T-helper 17 cell (primary cell): ENCODE results near the gene LDLRAD3. TPM values are rescaled to one million over a fixed set of nuclear protein-coding genes. Genes with fewer than 3 reads are reported as not detected.

Experiments used
- ATAC-seq: fragments of 150-1000 bp; cut with Tn5 transposase; 2 replicates; pipeline ENCODE4 v1.10.0; 2021; ENCODE audit warnings: mild to moderate bottlenecking, moderate library complexity
- DNase-seq, 3 donors: peaks; one replicate each; pipeline versions ENCODE4 v3.0.0 to v3.0.0-alpha.2; 2020 to 2021
- H3K9me3 ChIP-seq: one replicate; pipeline ENCODE4 v1.7.0; 2013; ENCODE audit warnings: low read length, mild to moderate bottlenecking; ENCODE audit not compliant: control insufficient read depth, poor library complexity, severe bottlenecking
- H3K27ac Mint-ChIP-seq: one replicate; pipeline ENCODE4 v1.8.0; 2022; ENCODE audit warnings: mild to moderate bottlenecking, moderate library complexity, mixed read lengths
- H3K27me3 Mint-ChIP-seq: one replicate; pipeline ENCODE4 v1.8.0; 2022; ENCODE audit warnings: mixed read lengths
- H3K36me3 Mint-ChIP-seq: one replicate; pipeline ENCODE4 v1.8.0; 2022; ENCODE audit warnings: low read depth, mixed read lengths
- H3K4me1 Mint-ChIP-seq: one replicate; pipeline ENCODE4 v1.8.0; 2022; ENCODE audit warnings: mild to moderate bottlenecking, mixed read lengths
- H3K4me3 Mint-ChIP-seq: one replicate; pipeline ENCODE4 v1.8.0; 2022; ENCODE audit warnings: mild to moderate bottlenecking, moderate library complexity, mixed read lengths
- total RNA-seq, 4 donors: library from RNA in 2 of 4; stranded (reverse) in 2 of 4; gene quantifications; one replicate each; pipeline ENCODE4 v1.2.3 and lab custom pipeline; 2022 to 2026

Gene LDLRAD3
- total RNA-seq, 2 donors from 2014 or later, result 0.42 to 1.4 TPM

DNA sequence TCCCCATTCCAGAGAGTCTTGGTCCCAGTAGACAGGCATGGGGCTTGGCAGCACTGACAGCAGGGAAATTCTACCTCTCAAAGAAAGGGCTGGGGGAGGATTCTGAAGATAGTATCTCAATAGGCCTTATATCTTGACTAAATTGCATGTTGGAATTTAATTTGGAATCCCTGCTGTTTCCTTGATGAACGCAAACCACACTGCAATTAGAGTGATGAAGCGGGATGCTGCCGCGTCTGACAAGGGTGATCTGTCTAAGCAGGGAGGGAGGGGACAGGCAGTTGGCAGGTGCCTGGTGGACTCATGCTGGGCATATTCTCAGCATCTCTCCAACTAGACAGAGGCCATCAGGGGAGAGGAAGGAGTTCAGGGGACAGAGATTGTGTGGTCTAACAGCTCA, 296.9 kb downstream of the LDLRAD3 start:
- peaks cover 56% of the 10 kb centered on the region for H3K27me3 Mint-ChIP-seq
- no peaks in the 10 kb centered on the region for H3K36me3 Mint-ChIP-seq
- DNase-seq, result no peak
- H3K9me3 ChIP-seq, result no peaks in the 10 kb centered on the region
- H3K4me1 Mint-ChIP-seq, result no peaks in the 10 kb centered on the region
- ATAC-seq, result no peak
- no peak overlapping the region for H3K4me3 Mint-ChIP-seq
- no peak overlapping the region for H3K27ac Mint-ChIP-seq

GRCh38 chr11:36241497-36241896, 297.6 kb downstream of the LDLRAD3 start:
- Mint-ChIP-seq H3K4me1 (no peaks in the 10 kb centered on the region), H3K4me3 (no peak overlapping the region), H3K27ac (no peak overlapping the region), H3K27me3 (peaks cover 60% of the 10 kb centered on the region), H3K36me3 (no peaks in the 10 kb centered on the region)
- ATAC-seq, result no peak
- H3K9me3 ChIP-seq, result no peaks in the 10 kb centered on the region
- DNase-seq, result no peak

DNA sequence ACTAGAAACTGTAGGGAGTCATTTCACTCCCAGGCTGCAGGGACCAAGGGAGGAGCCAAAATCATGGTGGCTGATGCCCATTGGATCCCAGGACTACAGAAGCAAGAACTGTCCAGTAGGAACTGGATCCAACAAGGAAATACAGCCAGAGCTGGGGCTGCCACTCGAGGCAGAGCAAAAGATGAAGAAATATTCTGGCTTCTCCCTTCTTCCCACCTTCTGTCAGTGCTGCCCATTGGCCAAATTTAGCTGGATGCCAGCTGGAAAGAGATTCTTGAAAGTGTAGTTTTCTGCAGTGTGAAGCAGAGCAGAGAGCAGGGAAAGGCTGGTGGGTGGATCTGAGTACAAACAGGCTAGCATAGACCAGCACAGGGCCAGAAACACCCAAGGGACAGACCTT, 299.8 kb downstream of the LDLRAD3 start:
- no peaks in the 10 kb centered on the region for H3K4me1 Mint-ChIP-seq
- H3K4me3 Mint-ChIP-seq, result no peak overlapping the region
- ATAC-seq (no peak), DNase-seq (no peak)
- no peaks in the 10 kb centered on the region for H3K36me3 Mint-ChIP-seq
- H3K9me3 ChIP-seq, result no peaks in the 10 kb centered on the region
- peaks cover 66% of the 10 kb centered on the region for H3K27me3 Mint-ChIP-seq
- no peak overlapping the region for H3K27ac Mint-ChIP-seq

GRCh38 chr11:36247493-36247892, 303.6 kb downstream of the LDLRAD3 start:
- Mint-ChIP-seq H3K36me3 (no peaks in the 10 kb centered on the region), H3K27ac (no peak overlapping the region), H3K4me1 (no peaks in the 10 kb centered on the region), H3K4me3 (no peak overlapping the region), H3K27me3 (peaks cover 83% of the 10 kb centered on the region)
- DNase-seq (no peak), ATAC-seq (no peak)
- H3K9me3 ChIP-seq, result no peaks in the 10 kb centered on the region

- Mint-ChIP-seq H3K27ac (no peak overlapping the region), H3K4me1 (no peaks in the 10 kb centered on the region), H3K27me3 (peaks cover 82% of the 10 kb centered on the region), H3K36me3 (no peaks in the 10 kb centered on the region), H3K4me3 (no peak overlapping the region)
- no peak for ATAC-seq
- no peak for DNase-seq
- H3K9me3 ChIP-seq, result no peaks in the 10 kb centered on the region
Observed at GRCh38 chr11:36248436-36248835, 304.6 kb downstream of the LDLRAD3 start.

- Mint-ChIP-seq H3K4me3 (no peak overlapping the region), H3K4me1 (no peaks in the 10 kb centered on the region), H3K36me3 (no peaks in the 10 kb centered on the region), H3K27ac (no peak overlapping the region), H3K27me3 (peaks cover 80% of the 10 kb centered on the region)
- H3K9me3 ChIP-seq, result no peaks in the 10 kb centered on the region
- DNase-seq (no peak), ATAC-seq (no peak)
Observed at GRCh38 chr11:36249246-36249645, 305.4 kb downstream of the LDLRAD3 start.

DNA sequence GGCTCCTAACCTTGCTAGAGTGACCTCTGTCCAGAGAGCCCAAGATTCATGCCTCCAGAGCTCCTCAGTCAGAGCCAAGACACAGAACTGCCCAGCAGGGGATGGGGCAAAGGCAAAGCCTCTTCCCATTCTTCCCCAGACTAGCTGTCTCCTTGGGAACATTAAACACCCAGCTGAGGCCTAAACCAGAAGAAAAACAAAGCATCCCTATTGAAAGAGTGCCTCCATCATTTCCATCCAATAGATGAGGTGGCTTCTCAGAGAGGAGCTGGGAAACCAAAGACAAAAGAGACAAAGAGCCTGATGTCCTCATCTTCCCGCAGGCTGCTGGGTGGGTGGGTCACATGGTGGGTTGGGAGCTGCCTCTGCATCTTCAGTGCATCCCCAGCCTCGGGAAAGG, 308.0 kb downstream of the LDLRAD3 start:
- no peaks in the 10 kb centered on the region for H3K36me3 Mint-ChIP-seq
- no peaks in the 10 kb centered on the region for H3K4me1 Mint-ChIP-seq

GRCh38 chr11:36253238-36253637, 309.4 kb downstream of the LDLRAD3 start:
- DNase-seq, result no peak
- peaks cover 2% of the 10 kb centered on the region for H3K4me1 Mint-ChIP-seq
- no peak for ATAC-seq
- H3K36me3 Mint-ChIP-seq, result peaks cover 2% of the 10 kb centered on the region
- no peaks in the 10 kb centered on the region for H3K9me3 ChIP-seq
- no peak overlapping the region for H3K4me3 Mint-ChIP-seq
- H3K27ac Mint-ChIP-seq, result no peak overlapping the region
- H3K27me3 Mint-ChIP-seq, result peaks cover 75% of the 10 kb centered on the region

More for the DNA sequence above, 308.0 kb downstream of the LDLRAD3 start:
- H3K4me3 Mint-ChIP-seq, result no peak overlapping the region
- H3K9me3 ChIP-seq, result no peaks in the 10 kb centered on the region
- no peak for DNase-seq
- ATAC-seq, result no peak
- no peak overlapping the region for H3K27ac Mint-ChIP-seq
- peaks cover 69% of the 10 kb centered on the region for H3K27me3 Mint-ChIP-seq

DNA sequence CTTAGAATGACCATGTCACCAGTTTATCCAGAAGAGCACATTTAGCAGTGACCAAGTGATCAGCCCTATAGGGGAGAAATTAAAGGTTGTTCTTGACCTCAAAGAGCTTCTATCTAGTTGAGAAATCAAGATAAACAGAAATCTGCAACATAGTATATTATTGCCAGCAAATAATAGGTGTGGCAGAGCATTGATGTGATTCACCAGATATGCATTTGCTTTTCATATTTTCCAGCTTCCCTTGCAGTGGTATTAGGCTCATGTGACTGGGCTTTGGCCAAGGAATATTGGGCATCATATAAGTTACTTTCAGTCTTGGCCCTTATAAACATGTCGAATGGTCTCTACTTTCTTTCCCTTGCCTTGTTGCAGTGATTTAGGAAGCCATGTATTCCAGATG, 310.9 kb downstream of the LDLRAD3 start:
- H3K4me3 Mint-ChIP-seq, result no peak overlapping the region

DNA sequence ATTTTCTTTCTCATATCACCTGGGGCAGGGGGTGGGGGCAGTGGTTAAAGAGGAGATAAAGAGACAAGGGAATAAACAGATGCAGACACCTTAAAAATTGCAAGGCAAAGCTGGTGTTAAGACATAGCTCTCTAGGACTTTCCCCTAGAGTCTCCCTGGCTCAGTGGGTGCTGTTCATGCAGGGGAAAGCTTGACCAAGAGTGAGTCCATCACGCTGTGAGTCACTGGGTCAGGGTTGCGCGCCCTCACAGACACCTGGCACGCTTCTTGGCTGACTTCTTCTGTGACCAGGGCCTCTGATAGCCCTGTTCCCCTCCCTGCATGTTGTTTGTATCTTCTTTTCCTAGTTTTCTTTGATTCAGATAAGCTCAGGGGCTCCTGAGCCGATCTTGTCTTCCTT, 313.5 kb downstream of the LDLRAD3 start:
- H3K36me3 Mint-ChIP-seq, result peaks cover 2% of the 10 kb centered on the region
- peaks cover 68% of the 10 kb centered on the region for H3K27me3 Mint-ChIP-seq
- no peak for ATAC-seq
- no peak overlapping the region for H3K27ac Mint-ChIP-seq
- no peak overlapping the region for H3K4me3 Mint-ChIP-seq
- no peaks in the 10 kb centered on the region for H3K9me3 ChIP-seq
- no peak for DNase-seq
- H3K4me1 Mint-ChIP-seq, result peaks cover 7% of the 10 kb centered on the region

More for the DNA sequence above, 310.9 kb downstream of the LDLRAD3 start:
- peaks cover 74% of the 10 kb centered on the region for H3K27me3 Mint-ChIP-seq
- ATAC-seq (no peak), DNase-seq (no peak)
- peaks cover 2% of the 10 kb centered on the region for H3K36me3 Mint-ChIP-seq
- H3K4me1 Mint-ChIP-seq, result peaks cover 7% of the 10 kb centered on the region
- no peak overlapping the region for H3K27ac Mint-ChIP-seq
- no peaks in the 10 kb centered on the region for H3K9me3 ChIP-seq

- no peaks in the 10 kb centered on the region for H3K9me3 ChIP-seq
- H3K4me1 Mint-ChIP-seq, result peaks cover 7% of the 10 kb centered on the region
- ATAC-seq, result peak; percentile 32
- peaks cover 70% of the 10 kb centered on the region for H3K27me3 Mint-ChIP-seq
- no peak overlapping the region for H3K4me3 Mint-ChIP-seq
- H3K27ac Mint-ChIP-seq, result no peak overlapping the region
- DNase-seq, result no peak
- peaks cover 5% of the 10 kb centered on the region for H3K36me3 Mint-ChIP-seq
Observed at GRCh38 chr11:36258730-36259360, 315.0 kb downstream of the LDLRAD3 start.

DNA sequence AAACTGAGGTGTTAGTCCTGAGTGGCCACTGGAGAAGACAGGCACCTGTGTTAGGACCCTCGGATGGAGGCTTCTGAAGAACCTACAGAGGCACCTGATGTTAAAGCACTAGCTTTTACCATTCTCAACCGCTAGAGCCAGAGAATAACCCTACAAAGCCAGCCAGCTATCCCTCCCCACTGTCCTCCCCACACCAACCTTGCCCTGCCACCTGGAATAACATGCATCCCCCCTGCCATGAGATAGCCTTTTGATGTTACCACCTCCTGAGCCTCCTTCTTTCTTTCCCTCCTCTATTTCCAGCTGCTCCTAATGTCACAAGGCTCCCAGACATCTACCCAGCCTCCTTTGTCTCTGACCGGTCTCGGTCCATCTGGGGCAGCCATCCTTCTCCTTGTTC, 317.2 kb downstream of the LDLRAD3 start:
- peaks cover 71% of the 10 kb centered on the region for H3K27me3 Mint-ChIP-seq
- H3K4me1 Mint-ChIP-seq, result peaks cover 7% of the 10 kb centered on the region
- no peak for DNase-seq
- H3K36me3 Mint-ChIP-seq, result peaks cover 5% of the 10 kb centered on the region
- no peak overlapping the region for H3K4me3 Mint-ChIP-seq
- H3K9me3 ChIP-seq, result no peaks in the 10 kb centered on the region
- ATAC-seq, result no peak
- H3K27ac Mint-ChIP-seq, result peak overlapping the region; percentile 60

- H3K9me3 ChIP-seq, result no peaks in the 10 kb centered on the region
- Mint-ChIP-seq H3K4me3 (no peak overlapping the region), H3K36me3 (peaks cover 3% of the 10 kb centered on the region), H3K4me1 (peaks cover 1% of the 10 kb centered on the region), H3K27me3 (peaks cover 42% of the 10 kb centered on the region), H3K27ac (no peak overlapping the region)
- DNase-seq, result no peak
- ATAC-seq, result no peak
Observed at GRCh38 chr11:36264011-36264972, 320.4 kb downstream of the LDLRAD3 start.
